K562 (cell line): ENCODE measurements around the gene LTK.

Experiments
- BACH1 ChIP-seq: fragments of 200-800 bp; sonication (Bioruptor generic); IDR thresholded peaks from 2 replicates; pipeline ENCODE4 v1.6.1; 2016; ENCODE audit warnings: missing genetic modification characterization, missing compliant biosample characterization
- CCNT2 ChIP-seq: IDR thresholded peaks from 2 replicates; pipeline ENCODE4 v1.6.1; 2011; ENCODE audit warnings: borderline replicate concordance, low read depth, mild to moderate bottlenecking, moderate library complexity, mixed read lengths, low read length; ENCODE audit not compliant: insufficient read length; ENCODE audit errors: extremely low read depth
- ESRRA ChIP-seq: fragments of 450-650 bp; IDR thresholded peaks from 2 replicates; pipeline ENCODE4 v1.6.1; 2014; ENCODE audit warnings: low read depth, mild to moderate bottlenecking, moderate library complexity, borderline replicate concordance
- EZH2 ChIP-seq: IDR thresholded peaks from 2 replicates; pipeline ENCODE4 v1.6.1; 2012; ENCODE audit warnings: low read depth, mild to moderate bottlenecking, inconsistent platforms, low read length, borderline replicate concordance
- FOXP1 ChIP-seq: sonication (generic); formaldehyde crosslinking; IDR thresholded peaks from 2 replicates; pipeline ENCODE4 v1.8.0; 2022; ENCODE audit warnings: mild to moderate bottlenecking, missing genetic modification reagents
- GATAD2B ChIP-seq: fragments of 450-650 bp; IDR thresholded peaks from 2 replicates; pipeline ENCODE4 v1.6.1; 2017; ENCODE audit warnings: mild to moderate bottlenecking, borderline replicate concordance
- SMAD1 ChIP-seq: fragments of 150-350 bp; IDR thresholded peaks from 2 replicates; pipeline ENCODE4 v1.6.1; 2014; ENCODE audit warnings: low read length, low read depth; ENCODE audit not compliant: partially characterized antibody
- SMC3 ChIP-seq: conservative IDR thresholded peaks from 2 replicates; pipeline ENCODE4 v1.6.1; 2011; ENCODE audit warnings: low read depth, low read length, improper control_type of control experiment; ENCODE audit not compliant: insufficient read depth
- SNIP1 ChIP-seq: fragments of 450-650 bp; IDR thresholded peaks from 2 replicates; pipeline ENCODE4 v1.7.1; 2017; ENCODE audit warnings: low read depth, mild to moderate bottlenecking
- TBL1XR1 ChIP-seq, 2 experiments: IDR thresholded peaks; 2 replicates each; pipeline ENCODE4 v1.6.1; 2012; ENCODE audit warnings: improper control_type of control experiment in 2 of 2, low read length in 2 of 2, mild to moderate bottlenecking in 1 of 2
- ZNF121 ChIP-seq: sonication (generic); formaldehyde crosslinking; conservative IDR thresholded peaks from 2 replicates; pipeline ENCODE4 v1.8.0; 2022; ENCODE audit warnings: missing genetic modification reagents
- ZNF589 ChIP-seq: fragments of 200-800 bp; sonication (Bioruptor generic); IDR thresholded peaks from 2 replicates; pipeline ENCODE4 v1.6.1; 2016; ENCODE audit warnings: low read depth, missing genetic modification characterization, missing compliant biosample characterization
- TF ChIP-seq, protein P1 (sequence below), 3 experiments: IDR thresholded peaks in 2 of 3; conservative IDR thresholded peaks in 1 of 3; 2 replicates each; pipeline ENCODE4 v1.5.1; 2011 to 2012; ENCODE audit warnings: low read length in 3 of 3, mild to moderate bottlenecking in 3 of 3, control low read depth in 2 of 3, improper control_type of control experiment in 1 of 3, inconsistent platforms in 1 of 3, low read depth in 1 of 3, mixed read lengths in 1 of 3, moderate library complexity in 1 of 3; ENCODE audit not compliant: insufficient read depth in 2 of 3

DNA sequence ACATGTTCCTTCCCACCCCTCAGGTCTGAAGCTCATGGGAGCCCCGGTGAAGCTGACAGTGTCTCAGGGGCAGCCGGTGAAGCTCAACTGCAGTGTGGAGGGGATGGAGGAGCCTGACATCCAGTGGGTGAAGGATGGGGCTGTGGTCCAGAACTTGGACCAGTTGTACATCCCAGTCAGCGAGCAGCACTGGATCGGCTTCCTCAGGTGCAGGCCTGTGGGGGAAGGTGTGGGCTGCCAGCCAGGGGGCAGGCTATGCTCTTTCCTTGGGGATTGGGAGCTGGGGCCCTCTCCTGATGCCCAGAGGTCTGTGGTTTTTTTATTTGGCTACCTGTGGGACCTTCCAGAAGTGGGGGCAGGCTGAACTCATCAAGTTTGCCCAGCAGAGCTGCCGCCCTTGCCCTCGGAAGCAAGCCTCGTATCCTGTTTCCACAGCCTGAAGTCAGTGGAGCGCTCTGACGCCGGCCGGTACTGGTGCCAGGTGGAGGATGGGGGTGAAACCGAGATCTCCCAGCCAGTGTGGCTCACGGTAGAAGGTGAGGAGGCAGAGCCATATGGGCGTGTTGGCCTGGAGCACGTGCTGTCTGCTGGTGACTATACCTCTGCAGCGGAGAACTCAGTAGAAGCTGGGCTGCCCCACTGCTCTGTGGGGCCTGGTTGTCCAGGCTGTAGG, 47.6 kb upstream of the LTK start:
- TF ChIP-seq BACH1 = no peak
- TF ChIP-seq SMC3 = no peak
- no peak for TF ChIP-seq CCNT2
- TF ChIP-seq SNIP1 = no peak
- TF ChIP-seq GATAD2B = no peak
- no peak for TF ChIP-seq TBL1XR1 (IDR thresholded peaks at IDR 0.05; ENCODE audit: low read length in 2 of 2)
- TF ChIP-seq ESRRA = no peak
- TF ChIP-seq, protein P1, sequence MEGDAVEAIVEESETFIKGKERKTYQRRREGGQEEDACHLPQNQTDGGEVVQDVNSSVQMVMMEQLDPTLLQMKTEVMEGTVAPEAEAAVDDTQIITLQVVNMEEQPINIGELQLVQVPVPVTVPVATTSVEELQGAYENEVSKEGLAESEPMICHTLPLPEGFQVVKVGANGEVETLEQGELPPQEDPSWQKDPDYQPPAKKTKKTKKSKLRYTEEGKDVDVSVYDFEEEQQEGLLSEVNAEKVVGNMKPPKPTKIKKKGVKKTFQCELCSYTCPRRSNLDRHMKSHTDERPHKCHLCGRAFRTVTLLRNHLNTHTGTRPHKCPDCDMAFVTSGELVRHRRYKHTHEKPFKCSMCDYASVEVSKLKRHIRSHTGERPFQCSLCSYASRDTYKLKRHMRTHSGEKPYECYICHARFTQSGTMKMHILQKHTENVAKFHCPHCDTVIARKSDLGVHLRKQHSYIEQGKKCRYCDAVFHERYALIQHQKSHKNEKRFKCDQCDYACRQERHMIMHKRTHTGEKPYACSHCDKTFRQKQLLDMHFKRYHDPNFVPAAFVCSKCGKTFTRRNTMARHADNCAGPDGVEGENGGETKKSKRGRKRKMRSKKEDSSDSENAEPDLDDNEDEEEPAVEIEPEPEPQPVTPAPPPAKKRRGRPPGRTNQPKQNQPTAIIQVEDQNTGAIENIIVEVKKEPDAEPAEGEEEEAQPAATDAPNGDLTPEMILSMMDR (IDR thresholded peaks at IDR 0.05 in 2 of 3, conservative IDR thresholded peaks at IDR 0.05 in 1 of 3; ENCODE audit: insufficient read depth in 2 of 3, low read depth in 1 of 3, low read length in 3 of 3) = no peak
- TF ChIP-seq ZNF121 (CRISPR knock-in tag) = no peak
- no peak for TF ChIP-seq EZH2
- no peak for TF ChIP-seq ZNF589
- no peak for TF ChIP-seq SMAD1
- TF ChIP-seq FOXP1 = no peak
